Cerebellar cortex (tissue), 1 donor: ENCODE results near the gene SPAG9.
"Not testable (repeated sequence)": the region's sequence is repeated elsewhere in the genome, so short reads cannot be mapped to it uniquely, and the experiment has no call there.

ENCODE experiments used
- DNase-seq: peaks from one replicate; pipeline ENCODE4 v3.0.0-alpha.2; 2015; ENCODE audit warnings: low spot score

The SPAG9 gene

GRCh38 chr17:51132964-51133319 is 12.3 kb upstream of the SPAG9 start:
- no peak for DNase-seq

GRCh38 chr17:51128076-51128475 is 7.4 kb upstream of the SPAG9 start:
- DNase-seq, result no peak

GRCh38 chr17:51124640-51125503 is 4.2 kb upstream of the SPAG9 start:
- DNase-seq, result no peak

GRCh38 chr17:51122473-51123115 is 1.9 kb upstream of the SPAG9 start:
- DNase-seq, result not testable (repeated sequence)

GRCh38 chr17:51121620-51122472 is 1.2 kb upstream of the SPAG9 start:
- DNase-seq, result peak; percentile 92

GRCh38 chr17:51120357-51120738 is 320 bp downstream of the SPAG9 start:
- DNase-seq, result peak; percentile 50

GRCh38 chr17:51119415-51120356 is 982 bp downstream of the SPAG9 start:
- DNase-seq, result peak; percentile 62

GRCh38 chr17:51118330-51119195 is 2.1 kb downstream of the SPAG9 start:
- peak; percentile 79 for DNase-seq

GRCh38 chr17:51115179-51115578 is 5.5 kb downstream of the SPAG9 start:
- DNase-seq, result no peak

GRCh38 chr17:51112303-51113222 is 8.1 kb downstream of the SPAG9 start:
- peak; percentile 24 for DNase-seq

- DNase-seq, result no peak
Observed at GRCh38 chr17:51107778-51108177, 12.9 kb downstream of the SPAG9 start.

- no peak for DNase-seq
Observed at GRCh38 chr17:51103451-51103850, 17.2 kb downstream of the SPAG9 start.

GRCh38 chr17:51103050-51103449 is 17.6 kb downstream of the SPAG9 start:
- no peak for DNase-seq

GRCh38 chr17:51097708-51098446 is 22.8 kb downstream of the SPAG9 start:
- no peak for DNase-seq

GRCh38 chr17:51091635-51092034 is 29.0 kb downstream of the SPAG9 start:
- no peak for DNase-seq

- DNase-seq, result not testable (repeated sequence)
Observed at GRCh38 chr17:51088868-51089267, 31.8 kb downstream of the SPAG9 start.

- DNase-seq, result no peak
Observed at GRCh38 chr17:51088287-51088686, 32.4 kb downstream of the SPAG9 start.

GRCh38 chr17:51087072-51087757 is 33.5 kb downstream of the SPAG9 start:
- no peak for DNase-seq
